ENCODE data around the gene NDC1.
A peak's percentile ranks its signal among the peaks of the same experiment; 100 is the strongest.

Gene NDC1

DNA sequence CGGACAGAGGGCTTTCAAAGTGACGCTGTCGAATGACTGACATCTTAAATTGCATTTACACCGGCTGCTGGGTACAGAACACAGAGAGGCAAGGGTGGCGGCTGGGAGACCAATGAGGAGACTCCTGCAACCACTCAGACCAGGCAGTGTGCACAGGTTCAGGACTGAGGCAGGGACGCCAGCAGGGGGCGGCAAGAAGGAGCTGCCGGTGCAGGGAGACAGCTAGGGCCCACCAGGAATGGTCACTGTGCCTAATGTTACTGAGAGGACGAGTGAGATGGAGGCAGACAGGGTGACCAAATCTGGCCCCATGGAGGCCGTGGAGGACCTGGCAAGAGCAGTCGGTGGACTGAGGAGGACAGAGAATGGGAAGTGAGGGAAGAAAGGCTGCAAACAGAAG is 122.6 kb downstream of the NDC1 start:
- FAIRE-seq (peak; percentile 44), DNase-seq (ENCODE audit: insufficient read length) (no peak)
- no peak for TF ChIP-seq POLR2A (IDR thresholded peaks at IDR 0.05; ENCODE audit: low read depth, low read length)
- no peak for TF ChIP-seq POLR2AphosphoS5 (IDR thresholded peaks at IDR 0.05; ENCODE audit: low read depth, low read length)
- no peak for TF ChIP-seq TAF1 (IDR thresholded peaks at IDR 0.05; ENCODE audit: borderline replicate concordance, low read depth, low read length)
